GM12878 (cell line): ENCODE results near the gene MEGF6. TPM values are rescaled to one million over a fixed set of nuclear protein-coding genes. Genes with fewer than 3 reads are reported as not detected.

Source experiments
- ATAC-seq: fragments of 200-7000 bp; cut with Tn5 transposase; 3 replicates; pipeline ENCODE4 v1.9.1; 2020; ENCODE audit warnings: mild to moderate bottlenecking, moderate library complexity
- BruUV-seq: library from RNA; stranded (reverse); fragments of 400-500 nt; replicated peaks from 2 replicates; lab custom pipeline; 2021; lab: Mats Ljungman, UMichigan
- CTCF ChIA-PET: fragments of 300-600 bp; sonication (Branson Sonifier 250); formaldehyde crosslinking; extraction: SDS; loops from one replicate; lab custom pipeline; 2021; ENCODE audit warnings: inconsistent platforms; lab: Yijun Ruan, JAX
- POLR2A ChIA-PET: fragments of 350-600 bp; formaldehyde crosslinking; extraction: SDS; loops from one replicate; lab custom pipeline; 2021; ENCODE audit warnings: inconsistent platforms; lab: Charles Lee
- RAD21 ChIA-PET: fragments of 300-600 bp; sonication (Branson Sonifier 250); formaldehyde crosslinking; loops from one replicate; lab custom pipeline; 2023; ENCODE audit warnings: antibody characterized with exemption; ENCODE audit not compliant: unreplicated experiment; lab: Charles Lee
- SMC1A ChIA-PET: fragments of 300-600 bp; sonication (Branson Sonifier 250); formaldehyde crosslinking; loops from one replicate; lab custom pipeline; 2023; ENCODE audit not compliant: unreplicated experiment, uncharacterized antibody; lab: Charles Lee
- DNase-seq: peaks from one replicate; pipeline ENCODE4 v3.0.0-alpha.2; 2011; ENCODE audit warnings: low read depth, low spot score
- FAIRE-seq: peaks from 3 replicates; lab custom pipeline; 2011; peaks lifted over from hg19 to GRCh38; lab: Jason Lieb, UNC
- H2AFZ ChIP-seq: 2 replicates; pipeline ENCODE4 v1.6.0; 2011; ENCODE audit warnings: low read depth, low read length, control low read depth; ENCODE audit not compliant: control insufficient read depth
- H3K27ac ChIP-seq: 2 replicates; pipeline ENCODE4 v1.5.1; 2011; ENCODE audit warnings: control low read depth; ENCODE audit not compliant: control insufficient read depth, insufficient read depth
- H3K27me3 ChIP-seq, 2 experiments: replicated peaks in 1 of 2; 2 replicates each; pipeline versions ENCODE4 v1.6.0 to v1.6.1; 2011; ENCODE audit warnings: low read length in 1 of 2; ENCODE audit not compliant: control insufficient read depth in 2 of 2, insufficient read depth in 2 of 2
- H3K36me3 ChIP-seq, 2 experiments: 2 replicates each; pipeline ENCODE4 v1.5.1; 2011; ENCODE audit warnings: low read length in 1 of 2; ENCODE audit not compliant: control insufficient read depth in 2 of 2, insufficient read depth in 2 of 2
- H3K4me1 ChIP-seq: 2 replicates; pipeline ENCODE4 v1.6.1; 2011; ENCODE audit warnings: mild to moderate bottlenecking, low read length, moderate library complexity, mixed read lengths; ENCODE audit not compliant: control insufficient read depth, insufficient read depth
- H3K4me2 ChIP-seq: 2 replicates; pipeline ENCODE4 v1.6.0; 2011; ENCODE audit warnings: control low read depth; ENCODE audit not compliant: control insufficient read depth, insufficient read depth
- H3K4me3 ChIP-seq: fragments of 200-600 bp; sonication (generic); 2 replicates; pipeline ENCODE4 v1.5.1; 2016
- H3K79me2 ChIP-seq: 2 replicates; pipeline ENCODE4 v1.6.0; 2011; ENCODE audit warnings: low read length; ENCODE audit not compliant: control insufficient read depth, insufficient read depth
- H3K9ac ChIP-seq: 2 replicates; pipeline ENCODE4 v1.8.0; 2011; ENCODE audit warnings: low read length, control low read depth, mixed read lengths; ENCODE audit not compliant: control insufficient read depth, insufficient read depth
- H3K9me3 ChIP-seq: replicated peaks from 3 replicates; pipeline ENCODE4 v1.5.1; 2011; ENCODE audit warnings: mild to moderate bottlenecking, low read length; ENCODE audit not compliant: control insufficient read depth, insufficient read depth
- H4K20me1 ChIP-seq: 2 replicates; pipeline ENCODE4 v1.6.0; 2011; ENCODE audit not compliant: control insufficient read depth, insufficient read depth
- BACH1 ChIP-seq: fragments of 450-650 bp; IDR thresholded peaks from 2 replicates; pipeline ENCODE4 v1.6.1; 2017; ENCODE audit warnings: mild to moderate bottlenecking, borderline replicate concordance
- BHLHE40 ChIP-seq, 2 experiments: fragments of 450-650 bp in 1 of 2; IDR thresholded peaks; 2 replicates each; pipeline ENCODE4 v1.6.1; 2011 to 2017; ENCODE audit warnings: low read depth in 2 of 2, borderline replicate concordance in 1 of 2, improper control_type of control experiment in 1 of 2, low read length in 1 of 2, mild to moderate bottlenecking in 1 of 2
- EP300 ChIP-seq, 2 experiments: fragments of 150-350 bp in 1 of 2; IDR thresholded peaks; 2 replicates each; pipeline ENCODE4 v1.6.1; 2011 to 2012; ENCODE audit warnings: low read depth in 2 of 2, low read length in 2 of 2, borderline replicate concordance in 1 of 2, improper control_type of control experiment in 1 of 2, inconsistent platforms in 1 of 2; ENCODE audit not compliant: control insufficient read depth in 1 of 2
- GABPA ChIP-seq: IDR thresholded peaks from 2 replicates; pipeline ENCODE4 v1.6.1; 2014; ENCODE audit warnings: antibody characterized with exemption, low read depth, mild to moderate bottlenecking, inconsistent platforms
- MEF2A ChIP-seq: IDR thresholded peaks from 2 replicates; pipeline ENCODE4 v1.6.1; 2011; ENCODE audit warnings: low read depth, mild to moderate bottlenecking, low read length, moderate library complexity; ENCODE audit not compliant: insufficient read depth
- MXI1 ChIP-seq: fragments of 150-350 bp; IDR thresholded peaks from 2 replicates; pipeline ENCODE4 v1.6.1; 2011; ENCODE audit warnings: low read depth, mild to moderate bottlenecking, inconsistent platforms, low read length, improper control_type of control experiment
- NFYA ChIP-seq: IDR thresholded peaks from 2 replicates; pipeline ENCODE4 v1.6.1; 2011; ENCODE audit warnings: low read depth, mild to moderate bottlenecking, low read length, improper control_type of control experiment, borderline replicate concordance
- NR2F1 ChIP-seq: fragments of 450-650 bp; conservative IDR thresholded peaks from 2 replicates; pipeline ENCODE4 v1.6.1; 2017; ENCODE audit warnings: mild to moderate bottlenecking
- RAD21 ChIP-seq: IDR thresholded peaks from 2 replicates; pipeline ENCODE4 v1.6.1; 2011; ENCODE audit warnings: mild to moderate bottlenecking, low read depth, low read length, moderate library complexity; ENCODE audit not compliant: insufficient read depth
- RCOR1 ChIP-seq: conservative IDR thresholded peaks from 2 replicates; pipeline ENCODE4 v1.6.1; 2012; ENCODE audit warnings: low read depth, low read length, improper control_type of control experiment
- SMC3 ChIP-seq: IDR thresholded peaks from 2 replicates; pipeline ENCODE4 v1.6.1; 2011; ENCODE audit warnings: low read length, improper control_type of control experiment, borderline replicate concordance
- YY1 ChIP-seq: IDR thresholded peaks from 2 replicates; pipeline ENCODE4 v1.6.1; 2011; ENCODE audit warnings: low read depth, mild to moderate bottlenecking, low read length
- ZNF24 ChIP-seq: fragments of 450-650 bp; IDR thresholded peaks from 2 replicates; pipeline ENCODE4 v1.6.1; 2017; ENCODE audit warnings: antibody characterized with exemption, mild to moderate bottlenecking
- WGBS: methylation state at CpG from one replicate; pipeline ENCODE4 v1.1.6; 2016; ENCODE audit warnings: low lambda C conversion rate; ENCODE audit not compliant: insufficient replicate concordance, insufficient coverage; ENCODE audit errors: missing lambda C conversion rate; 5-methylcytosine and 5-hydroxymethylcytosine counted together
- in situ Hi-C: fragments of 300-500 bp; cut with MboI; formaldehyde crosslinking; loops from 9 replicates; pipeline ENCODE4 v1.14.3; 2018; ENCODE audit warnings: mixed read lengths
- intact Hi-C: fragments of 100-400 bp; cut with micrococcal nuclease; formaldehyde crosslinking; loops from one replicate; pipeline ENCODE4 v1.14.2; 2022; ENCODE audit not compliant: unreplicated experiment
- polyA plus RNA-seq, 11 experiments: library from polyadenylated mRNA; depleted of rRNA in 4 of 11; unstranded in 6 of 11; stranded (reverse) in 5 of 11; fragments of >200 nt; fragmentation: Nextera tagmentation in 4 of 11; fragmentation: Illumina TruSeq in 1 of 11; extraction: Ambion mirVana in 4 of 11; extraction: Trizol in 1 of 11; gene quantifications; 1 replicate in 1 of 11; 2 replicates in 10 of 11; pipeline versions ENCODE4 v1.2.1 to v1.2.3, GENCODE V29; 2011 to 2016; ENCODE audit warnings: inconsistent platforms in 2 of 11, missing spikeins in 2 of 11, low read depth in 1 of 11
- total RNA-seq, 4 experiments: library from RNA; depleted of rRNA in 3 of 4; stranded (reverse); fragments of >200 nt in 3 of 4; fragmentation: Illumina TruSeq in 1 of 4; extraction: Trizol in 1 of 4; gene quantifications; 2 replicates each; pipeline versions ENCODE4 v1.2.1 to v1.2.3, GENCODE V29; 2013 to 2021
- TF ChIP-seq, protein P1 (sequence below), 3 experiments: IDR thresholded peaks in 2 of 3; conservative IDR thresholded peaks in 1 of 3; 2 replicates each; pipeline ENCODE4 v1.5.1; 2011; ENCODE audit warnings: low read depth in 3 of 3, low read length in 3 of 3, mild to moderate bottlenecking in 3 of 3, control low read depth in 2 of 3, moderate library complexity in 2 of 3, inconsistent platforms in 1 of 3, mixed read lengths in 1 of 3; ENCODE audit not compliant: control insufficient read depth in 2 of 3, insufficient read depth in 1 of 3; ENCODE audit errors: extremely low read depth in 1 of 3
- TF ChIP-seq, protein P2 (sequence below): fragments of 450-650 bp; IDR thresholded peaks from 2 replicates; pipeline ENCODE4 v1.6.1; 2017; ENCODE audit warnings: mild to moderate bottlenecking, moderate library complexity

MEGF6 gene
- total and polyA plus RNA-seq, 10 of the 15 experiments (the other 5 are each of a cell fraction or from before 2014, with no cell fraction given) = 0.03 to 0.41 TPM; not detected in 8

DNA sequence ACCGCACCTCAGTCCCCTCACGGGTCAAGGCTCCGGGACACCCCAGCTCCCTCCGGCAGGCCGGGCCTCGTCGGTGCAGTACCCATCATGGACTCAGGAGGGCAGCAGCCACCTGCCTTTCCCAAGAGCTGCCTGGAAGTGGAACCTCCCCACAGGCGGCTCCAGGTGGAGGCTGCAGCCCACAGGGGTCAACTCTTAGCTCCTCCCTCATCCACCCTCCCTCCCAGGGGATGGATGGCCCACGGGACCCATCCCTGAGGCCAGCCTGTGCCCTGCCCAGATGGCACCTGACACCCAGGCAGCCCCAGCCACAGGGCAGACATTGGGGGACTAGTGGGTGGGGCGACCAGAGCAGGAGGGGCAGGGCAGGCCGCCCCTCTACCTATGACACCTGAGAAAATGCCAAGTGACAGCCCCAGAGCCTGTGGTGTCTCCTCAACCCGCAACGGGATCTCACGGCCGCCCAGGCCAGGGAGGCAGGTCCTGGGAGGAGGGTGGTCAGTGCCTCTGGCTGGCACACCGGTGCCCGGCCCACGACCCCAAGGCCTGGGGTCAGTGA, 158.0 kb downstream of the MEGF6 start:
- Histone ChIP-seq H3K4me1 (no peaks in the 10 kb centered on the region), H3K9ac (no peak overlapping the region), H2AFZ (no peak overlapping the region), H3K4me2 (no peak overlapping the region), H3K79me2 (no peaks in the 10 kb centered on the region), H3K36me3 (no peaks in the 10 kb centered on the region), H3K4me3 (no peak overlapping the region), H3K9me3 (no peaks in the 10 kb centered on the region), H3K27ac (no peak overlapping the region), H3K27me3 (no peaks in the 10 kb centered on the region), H4K20me1 (no peaks in the 10 kb centered on the region)
- TF ChIP-seq RCOR1 = no peak
- TF ChIP-seq MXI1 = no peak
- no peak for TF ChIP-seq MEF2A
- TF ChIP-seq NFYA = no peak
- TF ChIP-seq SMC3 = peak; percentile 48
- TF ChIP-seq BHLHE40 (IDR thresholded peaks at IDR 0.05; ENCODE audit: borderline replicate concordance in 1 of 2, low read depth in 2 of 2, low read length in 1 of 2) = no peak
- TF ChIP-seq ZNF24 = no peak
- no peak for TF ChIP-seq YY1
- TF ChIP-seq, protein P1, sequence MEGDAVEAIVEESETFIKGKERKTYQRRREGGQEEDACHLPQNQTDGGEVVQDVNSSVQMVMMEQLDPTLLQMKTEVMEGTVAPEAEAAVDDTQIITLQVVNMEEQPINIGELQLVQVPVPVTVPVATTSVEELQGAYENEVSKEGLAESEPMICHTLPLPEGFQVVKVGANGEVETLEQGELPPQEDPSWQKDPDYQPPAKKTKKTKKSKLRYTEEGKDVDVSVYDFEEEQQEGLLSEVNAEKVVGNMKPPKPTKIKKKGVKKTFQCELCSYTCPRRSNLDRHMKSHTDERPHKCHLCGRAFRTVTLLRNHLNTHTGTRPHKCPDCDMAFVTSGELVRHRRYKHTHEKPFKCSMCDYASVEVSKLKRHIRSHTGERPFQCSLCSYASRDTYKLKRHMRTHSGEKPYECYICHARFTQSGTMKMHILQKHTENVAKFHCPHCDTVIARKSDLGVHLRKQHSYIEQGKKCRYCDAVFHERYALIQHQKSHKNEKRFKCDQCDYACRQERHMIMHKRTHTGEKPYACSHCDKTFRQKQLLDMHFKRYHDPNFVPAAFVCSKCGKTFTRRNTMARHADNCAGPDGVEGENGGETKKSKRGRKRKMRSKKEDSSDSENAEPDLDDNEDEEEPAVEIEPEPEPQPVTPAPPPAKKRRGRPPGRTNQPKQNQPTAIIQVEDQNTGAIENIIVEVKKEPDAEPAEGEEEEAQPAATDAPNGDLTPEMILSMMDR (IDR thresholded peaks at IDR 0.05 in 2 of 3, conservative IDR thresholded peaks at IDR 0.05 in 1 of 3; ENCODE audit: control insufficient read depth in 2 of 3, extremely low read depth in 1 of 3, insufficient read depth in 1 of 3, low read depth in 3 of 3, low read length in 3 of 3) = peak; percentile 83 to 95 (median 94)
- TF ChIP-seq BACH1 = no peak
- TF ChIP-seq, protein P2, sequence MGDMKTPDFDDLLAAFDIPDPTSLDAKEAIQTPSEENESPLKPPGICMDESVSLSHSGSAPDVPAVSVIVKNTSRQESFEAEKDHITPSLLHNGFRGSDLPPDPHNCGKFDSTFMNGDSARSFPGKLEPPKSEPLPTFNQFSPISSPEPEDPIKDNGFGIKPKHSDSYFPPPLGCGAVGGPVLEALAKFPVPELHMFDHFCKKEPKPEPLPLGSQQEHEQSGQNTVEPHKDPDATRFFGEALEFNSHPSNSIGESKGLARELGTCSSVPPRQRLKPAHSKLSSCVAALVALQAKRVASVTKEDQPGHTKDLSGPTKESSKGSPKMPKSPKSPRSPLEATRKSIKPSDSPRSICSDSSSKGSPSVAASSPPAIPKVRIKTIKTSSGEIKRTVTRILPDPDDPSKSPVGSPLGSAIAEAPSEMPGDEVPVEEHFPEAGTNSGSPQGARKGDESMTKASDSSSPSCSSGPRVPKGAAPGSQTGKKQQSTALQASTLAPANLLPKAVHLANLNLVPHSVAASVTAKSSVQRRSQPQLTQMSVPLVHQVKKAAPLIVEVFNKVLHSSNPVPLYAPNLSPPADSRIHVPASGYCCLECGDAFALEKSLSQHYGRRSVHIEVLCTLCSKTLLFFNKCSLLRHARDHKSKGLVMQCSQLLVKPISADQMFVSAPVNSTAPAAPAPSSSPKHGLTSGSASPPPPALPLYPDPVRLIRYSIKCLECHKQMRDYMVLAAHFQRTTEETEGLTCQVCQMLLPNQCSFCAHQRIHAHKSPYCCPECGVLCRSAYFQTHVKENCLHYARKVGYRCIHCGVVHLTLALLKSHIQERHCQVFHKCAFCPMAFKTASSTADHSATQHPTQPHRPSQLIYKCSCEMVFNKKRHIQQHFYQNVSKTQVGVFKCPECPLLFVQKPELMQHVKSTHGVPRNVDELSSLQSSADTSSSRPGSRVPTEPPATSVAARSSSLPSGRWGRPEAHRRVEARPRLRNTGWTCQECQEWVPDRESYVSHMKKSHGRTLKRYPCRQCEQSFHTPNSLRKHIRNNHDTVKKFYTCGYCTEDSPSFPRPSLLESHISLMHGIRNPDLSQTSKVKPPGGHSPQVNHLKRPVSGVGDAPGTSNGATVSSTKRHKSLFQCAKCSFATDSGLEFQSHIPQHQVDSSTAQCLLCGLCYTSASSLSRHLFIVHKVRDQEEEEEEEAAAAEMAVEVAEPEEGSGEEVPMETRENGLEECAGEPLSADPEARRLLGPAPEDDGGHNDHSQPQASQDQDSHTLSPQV = no peak
- TF ChIP-seq EP300 (IDR thresholded peaks at IDR 0.05; ENCODE audit: borderline replicate concordance in 1 of 2, control insufficient read depth in 1 of 2, low read depth in 2 of 2, low read length in 2 of 2) = no peak
- peak; percentile 82 for TF ChIP-seq RAD21
- no peak for TF ChIP-seq GABPA
- TF ChIP-seq NR2F1 = 0 out of 2 replicates have a peak, but pooled peaks have one; percentile 43
- BruUV-seq = no TSS peak
- ChIA-PET POLR2A (no interaction called here), RAD21 (interaction anchor here (0.7 to 1.1 kb wide), 3 partner anchors 12 to 167 kb away, joined by 3 to 4 read pairs (median 4); no protein-coding TSS in a partner anchor), CTCF (interaction anchor here (0.6 to 2.5 kb wide), 10 partner anchors 8 to 271 kb away, joined by 3 to 23 read pairs (median 5); no protein-coding TSS in a partner anchor), SMC1A (interaction anchor here (1.4 kb wide), 1 partner anchor 32 kb away, joined by 7 read pairs; no protein-coding TSS in a partner anchor)
- FAIRE-seq (no peak), ATAC-seq (peak; percentile 96), DNase-seq (peak; percentile 1)
- intact Hi-C loops = loop anchor here (1.0 kb wide), 2 partner anchors 31 to 166 kb away; no protein-coding TSS in a partner anchor
- 35% methylated on average over 18 of the region's 18 CpGs for WGBS
- in situ Hi-C loops = loop anchor here (5.0 kb wide), 1 partner anchor 164 kb away; no protein-coding TSS in a partner anchor
